T-helper 2 cell treated with Interferon-gamma antibody and Interleukin-4, amounts not matched to agents 5 μg/mL and 100 μg/mL, for 36 hours (primary cell): ENCODE measurements around the gene PCDHB4.
"Not testable (repeated sequence)": the region's sequence is repeated elsewhere in the genome, so short reads cannot be mapped to it uniquely, and the experiment has no call there.

Source experiments
- DNase-seq: peaks from one replicate; pipeline ENCODE4 v3.0.0; 2021; ENCODE audit warnings: low spot score
- H3K27ac Mint-ChIP-seq: one replicate; pipeline ENCODE4 v1.8.0; 2021; ENCODE audit warnings: mild to moderate bottlenecking, mixed read lengths
- H3K27me3 Mint-ChIP-seq: one replicate; pipeline ENCODE4 v1.8.0; 2021; ENCODE audit warnings: low read depth, mixed read lengths
- H3K36me3 Mint-ChIP-seq: one replicate; pipeline ENCODE4 v1.8.0; 2021; ENCODE audit warnings: low read depth, mixed read lengths
- H3K4me1 Mint-ChIP-seq: one replicate; pipeline ENCODE4 v1.8.0; 2021; ENCODE audit warnings: low read depth, mixed read lengths
- H3K4me3 Mint-ChIP-seq: one replicate; pipeline ENCODE4 v1.8.0; 2022; ENCODE audit warnings: mild to moderate bottlenecking, moderate library complexity, mixed read lengths
- H3K9me3 Mint-ChIP-seq: one replicate; pipeline ENCODE4 v1.8.0; 2021; ENCODE audit warnings: mixed read lengths

Gene PCDHB4

GRCh38 chr5:141121985-141122384, 367 bp downstream of the PCDHB4 start:
- Mint-ChIP-seq H3K36me3 (no peaks in the 10 kb centered on the region), H3K27me3 (no peaks in the 10 kb centered on the region), H3K27ac (no peak overlapping the region), H3K9me3 (peaks cover 16% of the 10 kb centered on the region), H3K4me1 (no peaks in the 10 kb centered on the region), H3K4me3 (no peak overlapping the region)
- DNase-seq, result no peak

- not testable (repeated sequence) for H3K4me1 Mint-ChIP-seq, H3K27ac Mint-ChIP-seq, DNase-seq, H3K36me3 Mint-ChIP-seq, H3K27me3 Mint-ChIP-seq, H3K4me3 Mint-ChIP-seq
- peaks cover 16% of the 10 kb centered on the region for H3K9me3 Mint-ChIP-seq
These were observed 1.9 kb downstream of the PCDHB4 start for GRCh38 chr5:141123396-141124135.

GRCh38 chr5:141127305-141127704, 5.7 kb downstream of the PCDHB4 start:
- Mint-ChIP-seq H3K4me3 (no peak overlapping the region), H3K9me3 (peaks cover 13% of the 10 kb centered on the region), H3K27me3 (no peaks in the 10 kb centered on the region)

GRCh38 chr5:141135030-141135717, 13.6 kb downstream of the PCDHB4 start, which contains the start of gene PCDHB5:
Gene PCDHB5, plus strand, starts transcription at chr5:141135206. Its CDS starts 229 bp downstream, at chr5:141135435.
- Mint-ChIP-seq H3K36me3 (peaks cover 2% of the 10 kb centered on the region), H3K4me3 (peak within 1 kb of the TSS; percentile 20), H3K9me3 (peaks cover 35% of the 10 kb centered on the region), H3K4me1 (no peaks in the 10 kb centered on the region), H3K27ac (no peak within 1 kb of the TSS), H3K27me3 (no peaks in the 10 kb centered on the region)
- DNase-seq, result no peak

More at GRCh38 chr5:141127305-141127704, 5.7 kb downstream of the PCDHB4 start:
- no peaks in the 10 kb centered on the region for H3K36me3 Mint-ChIP-seq
- H3K27ac Mint-ChIP-seq, result no peak overlapping the region
- DNase-seq, result no peak
- no peaks in the 10 kb centered on the region for H3K4me1 Mint-ChIP-seq

- H3K4me3 Mint-ChIP-seq, result peak overlapping the region; percentile 20
- H3K27ac Mint-ChIP-seq, result no peak overlapping the region
- H3K36me3 Mint-ChIP-seq, result peaks cover 2% of the 10 kb centered on the region
- H3K9me3 Mint-ChIP-seq, result peaks cover 35% of the 10 kb centered on the region
- DNase-seq, result no peak
- H3K4me1 Mint-ChIP-seq, result no peaks in the 10 kb centered on the region
- no peaks in the 10 kb centered on the region for H3K27me3 Mint-ChIP-seq
These were observed 14.2 kb downstream of the PCDHB4 start for GRCh38 chr5:141135718-141136266.

GRCh38 chr5:141137346-141137745, 15.7 kb downstream of the PCDHB4 start:
- H3K9me3 Mint-ChIP-seq, result peaks cover 35% of the 10 kb centered on the region
- H3K27me3 Mint-ChIP-seq, result not testable (repeated sequence)

GRCh38 chr5:141149812-141150211, 28.2 kb downstream of the PCDHB4 start, which contains the start of gene PCDHB6:
Gene PCDHB6, plus strand, starts transcription at chr5:141150057. Its CDS starts 201 bp downstream, at chr5:141150258.
- H3K27ac Mint-ChIP-seq, result no peak within 1 kb of the TSS
- peaks cover 37% of the 10 kb centered on the region for H3K9me3 Mint-ChIP-seq
- no peaks in the 10 kb centered on the region for H3K4me1 Mint-ChIP-seq
- no peak within 1 kb of the TSS for H3K4me3 Mint-ChIP-seq
- no peaks in the 10 kb centered on the region for H3K27me3 Mint-ChIP-seq
- H3K36me3 Mint-ChIP-seq, result peaks cover 3% of the 10 kb centered on the region
- no peak for DNase-seq

More at GRCh38 chr5:141137346-141137745, 15.7 kb downstream of the PCDHB4 start:
- H3K4me1 Mint-ChIP-seq, DNase-seq, H3K4me3 Mint-ChIP-seq, H3K27ac Mint-ChIP-seq, H3K36me3 Mint-ChIP-seq: not testable (repeated sequence)

GRCh38 chr5:141150224-141150992, 28.8 kb downstream of the PCDHB4 start:
- Mint-ChIP-seq H3K9me3 (peaks cover 39% of the 10 kb centered on the region), H3K27ac (no peak overlapping the region), H3K36me3 (peaks cover 3% of the 10 kb centered on the region), H3K27me3 (no peaks in the 10 kb centered on the region), H3K4me3 (no peak overlapping the region), H3K4me1 (no peaks in the 10 kb centered on the region)
- DNase-seq, result no peak

- Mint-ChIP-seq H3K36me3 (peaks cover 3% of the 10 kb centered on the region), H3K27me3 (no peaks in the 10 kb centered on the region), H3K9me3 (peaks cover 42% of the 10 kb centered on the region), H3K27ac (no peak overlapping the region), H3K4me1 (no peaks in the 10 kb centered on the region), H3K4me3 (no peak overlapping the region)
- DNase-seq, result no peak
These were observed 29.3 kb downstream of the PCDHB4 start for GRCh38 chr5:141150993-141151325.

- not testable (repeated sequence) for H3K27ac Mint-ChIP-seq, H3K36me3 Mint-ChIP-seq, H3K4me1 Mint-ChIP-seq, H3K4me3 Mint-ChIP-seq, DNase-seq, H3K27me3 Mint-ChIP-seq
- peaks cover 49% of the 10 kb centered on the region for H3K9me3 Mint-ChIP-seq
These were observed 30.0 kb downstream of the PCDHB4 start for GRCh38 chr5:141151632-141152031.

- DNase-seq, H3K36me3 Mint-ChIP-seq, H3K4me1 Mint-ChIP-seq, H3K27me3 Mint-ChIP-seq, H3K27ac Mint-ChIP-seq, H3K4me3 Mint-ChIP-seq: not testable (repeated sequence)
- H3K9me3 Mint-ChIP-seq, result peaks cover 54% of the 10 kb centered on the region
These were observed 30.5 kb downstream of the PCDHB4 start for GRCh38 chr5:141152096-141152495.

GRCh38 chr5:141155540-141156374, 34.1 kb downstream of the PCDHB4 start:
- H3K4me3 Mint-ChIP-seq, result no peak overlapping the region
- no peaks in the 10 kb centered on the region for H3K27me3 Mint-ChIP-seq
- no peaks in the 10 kb centered on the region for H3K4me1 Mint-ChIP-seq
- H3K27ac Mint-ChIP-seq, result no peak overlapping the region
- DNase-seq, result no peak
- H3K36me3 Mint-ChIP-seq, result peaks cover 3% of the 10 kb centered on the region
- H3K9me3 Mint-ChIP-seq, result peaks cover 42% of the 10 kb centered on the region

GRCh38 chr5:141157356-141157755, 35.7 kb downstream of the PCDHB4 start:
- not testable (repeated sequence) for H3K4me1 Mint-ChIP-seq, H3K27ac Mint-ChIP-seq, H3K36me3 Mint-ChIP-seq, DNase-seq, H3K4me3 Mint-ChIP-seq, H3K27me3 Mint-ChIP-seq
- peaks cover 40% of the 10 kb centered on the region for H3K9me3 Mint-ChIP-seq
